ENCODE results near the gene NBAS. TPM values are rescaled to one million over a fixed set of nuclear protein-coding genes. Genes with fewer than 3 reads are reported as not detected.

NBAS gene
- total and polyA plus RNA-seq, 2 donors (not counting 3 experiments of a cell fraction or from before 2014, with no cell fraction given): 29.4 to 43.0 TPM

GRCh38 chr2:15142069-15142689, 419.0 kb downstream of the NBAS start:
- Histone ChIP-seq H3K79me2 (ENCODE audit: control insufficient read depth, insufficient read depth, low read length) (no peaks in the 10 kb centered on the region), H3K9me3 (replicated peaks; ENCODE audit: control insufficient read depth, insufficient read depth, low read length) (no peaks in the 10 kb centered on the region), H2AFZ (ENCODE audit: low read depth, low read length) (no peak overlapping the region), H3K4me1 (ENCODE audit: control insufficient read depth, extremely low read depth, insufficient read depth, low read length) (peaks cover 4% of the 10 kb centered on the region), H3K4me3 (replicated peaks in 1 of 3; ENCODE audit: insufficient read depth in 1 of 3, low read depth in 1 of 3, low read length in 3 of 3) (no peak overlapping the region), H3K27ac (ENCODE audit: insufficient read depth, low read depth, low read length) (no peak overlapping the region), H3K9me1 (replicated peaks; ENCODE audit: control insufficient read depth, extremely low read depth, insufficient read depth, low read length) (no peaks in the 10 kb centered on the region), H4K20me1 (replicated peaks; ENCODE audit: control insufficient read depth, extremely low read depth, insufficient read depth, low read length) (no peaks in the 10 kb centered on the region), H3K27me3 (ENCODE audit: control insufficient read depth in 2 of 2, insufficient read depth in 2 of 2, low read length in 2 of 2) (no peaks in the 10 kb centered on the region), H3K4me2 (ENCODE audit: insufficient read depth, low read length) (no peak overlapping the region), H3K36me3 (ENCODE audit: control insufficient read depth in 2 of 2, extremely low read depth in 1 of 2, insufficient read depth in 2 of 2, low read length in 2 of 2) (no peaks in the 10 kb centered on the region), H3K9ac (replicated peaks; ENCODE audit: extremely low read depth, insufficient read depth, low read length) (no peak overlapping the region)
- no peak for TF ChIP-seq JUN (IDR thresholded peaks at IDR 0.05; ENCODE audit: borderline replicate concordance, insufficient read depth, insufficient read length, low read depth)
- peak; percentile 10 for TF ChIP-seq FOS (IDR thresholded peaks at IDR 0.05; ENCODE audit: borderline replicate concordance, insufficient read depth, low read length)
- no peak for TF ChIP-seq MYC (IDR thresholded peaks at IDR 0.05; ENCODE audit: low read depth, low read length)
- TF ChIP-seq MAX (IDR thresholded peaks at IDR 0.05; ENCODE audit: insufficient read depth, insufficient read length): no peak
- TF ChIP-seq POLR2AphosphoS5 (IDR thresholded peaks at IDR 0.05; ENCODE audit: insufficient read depth, low read depth, low read length): no peak
- no peak for TF ChIP-seq CTCF (IDR thresholded peaks at IDR 0.05; ENCODE audit: extremely low read depth in 1 of 2, insufficient read depth in 1 of 2, low read depth in 1 of 2, low read length in 2 of 2)
- TF ChIP-seq POLR2A (IDR thresholded peaks at IDR 0.05; ENCODE audit: low read depth, low read length): no peak
- TF ChIP-seq GATA2 (IDR thresholded peaks at IDR 0.05; ENCODE audit: insufficient read depth, insufficient read length, low read depth, low read length): no peak
- dilution Hi-C loops (cut with MboI; ENCODE audit: extremely low pct_ligation_motif_present, low sequenced_read_pairs): no loop called here
- CTCF ChIA-PET: no interaction called here
- intact Hi-C loops (cut with micrococcal nuclease): no loop called here
- no peak for FAIRE-seq
- DNase-seq (ENCODE audit: low read depth, low spot score): no peak
- POLR2A ChIA-PET: no interaction called here
- no TSS peak for BruUV-seq (replicated peaks)

Measured in endothelial cell of umbilical vein (primary cell).